Left cardiac atrium (tissue), 4 donors: ENCODE measurements around the gene CSNK1G1. TPM values are rescaled to one million over a fixed set of nuclear protein-coding genes. Genes with fewer than 3 reads are reported as not detected.
"Not testable (repeated sequence)": the region's sequence is repeated elsewhere in the genome, so short reads cannot be mapped to it uniquely, and the experiment has no call there.

Experiments
- ATAC-seq, 2 donors: fragments of 200-7000 bp; cut with Tn5 transposase; one replicate each; pipeline ENCODE4 v1.9.1; 2020; ENCODE audit warnings: mild to moderate bottlenecking in 2 of 2, moderate library complexity in 2 of 2
- DNase-seq: peaks from one replicate; pipeline ENCODE4 v3.0.0-alpha.2; 2020
- intact Hi-C, 2 donors: fragments of 100-400 bp; cut with DNase I; formaldehyde crosslinking; loops; one replicate each; pipeline versions ENCODE4 v1.14.1 to v1.15.1; 2022 to 2023
- total RNA-seq, 2 donors: library from RNA; stranded (reverse); fragmentation: NEBNext Ultra II Directional; extraction: Animal tissue kit (Norgen Biotek cat#: 25700); gene quantifications; one replicate each; pipeline ENCODE4 v1.2.1, GENCODE V29; 2021
- donor health status: DM: no; HTN: yes; CAD: no.
- donor health status: DM: no; HTN: yes; CAD: no; lungs with severe emphysema.
- donor health status: DM: yes; HTN: yes; CAD: no.
- donor health status: Dilated cardiomyopathy.

CSNK1G1 gene
- total RNA-seq, 2 donors from 2014 or later, result 8.6 to 9.7 TPM

DNA sequence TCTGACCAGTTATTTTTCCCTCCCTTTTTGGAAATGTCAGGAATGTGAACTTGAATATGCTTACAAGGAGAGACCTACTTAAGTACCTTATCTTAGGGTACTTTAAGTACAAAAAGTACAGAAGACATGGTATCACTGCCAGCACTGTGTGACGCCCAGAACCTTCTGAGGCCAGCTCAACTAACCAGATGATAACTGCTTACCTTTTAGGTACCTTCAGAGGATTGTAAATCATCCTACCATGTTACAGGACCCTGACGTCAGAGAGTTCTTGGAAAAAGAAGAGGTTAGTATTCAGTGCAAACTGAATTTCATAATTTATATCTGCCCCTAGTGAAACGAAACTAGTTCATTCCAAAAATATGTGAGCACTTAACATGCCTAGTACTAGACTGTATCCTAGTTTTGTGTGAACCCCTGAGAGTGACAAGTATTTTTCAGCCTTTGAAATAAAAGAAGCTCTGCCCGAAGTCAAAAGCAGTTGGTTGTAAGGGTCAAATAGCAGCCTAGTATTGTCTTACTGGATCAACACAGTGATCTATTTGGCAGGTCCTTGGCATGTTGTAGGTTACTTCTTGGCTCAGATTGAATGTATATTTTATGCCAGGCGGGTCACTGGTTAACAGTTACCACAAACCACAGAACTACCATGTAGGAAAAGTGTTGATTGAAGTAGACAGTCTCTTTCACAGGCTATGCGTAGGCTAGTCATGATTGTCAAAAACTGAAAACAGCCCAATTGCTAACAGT lies 228.3 kb downstream of the CSNK1G1 start:
- intact Hi-C loops, result no loop called here
- DNase-seq (no peak), ATAC-seq (no peak)

DNA sequence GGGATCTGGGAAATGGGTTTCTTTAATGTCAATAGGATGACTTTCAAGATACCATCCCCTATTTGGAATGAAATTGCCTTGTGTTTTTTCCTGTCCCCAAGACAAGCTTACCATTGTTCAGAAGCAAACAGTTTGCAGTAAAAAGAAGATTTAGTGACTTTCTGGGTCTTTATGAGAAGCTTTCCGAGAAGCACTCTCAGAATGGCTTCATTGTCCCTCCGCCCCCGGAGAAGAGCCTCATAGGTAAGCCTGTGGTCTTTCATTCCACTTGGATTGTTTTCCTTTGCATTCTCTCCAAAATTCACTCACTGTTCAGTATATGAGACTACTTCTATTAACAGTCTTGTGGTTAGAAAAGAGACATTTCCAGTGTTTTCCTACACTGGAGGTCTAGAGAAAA lies 230.0 kb downstream of the CSNK1G1 start:
- intact Hi-C loops, result no loop called here
- DNase-seq (no peak), ATAC-seq (no peak)

DNA sequence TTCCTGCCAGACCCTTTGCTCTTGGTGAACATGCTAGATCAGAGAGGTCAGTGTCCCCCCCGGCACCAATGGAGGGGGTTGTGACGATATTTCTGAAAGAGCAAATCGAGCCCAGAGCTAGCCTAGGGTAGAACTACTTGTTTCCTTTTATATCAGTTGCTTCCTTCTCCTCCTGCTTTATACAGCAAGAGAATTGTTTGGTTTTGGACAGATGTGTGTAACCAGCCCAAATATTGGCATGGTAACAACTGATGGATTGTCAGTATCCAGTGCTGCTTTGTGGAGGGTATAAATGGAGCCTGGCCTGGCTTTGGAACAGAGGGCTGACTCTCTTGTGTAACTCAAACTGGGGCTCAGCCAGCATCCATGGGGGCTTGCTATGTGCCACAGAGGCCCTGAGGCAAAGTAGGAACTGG lies 233.0 kb downstream of the CSNK1G1 start:
- DNase-seq (no peak), ATAC-seq (peak in 1 of 2 donors; percentile 56)
- intact Hi-C loops, result no loop called here

DNA sequence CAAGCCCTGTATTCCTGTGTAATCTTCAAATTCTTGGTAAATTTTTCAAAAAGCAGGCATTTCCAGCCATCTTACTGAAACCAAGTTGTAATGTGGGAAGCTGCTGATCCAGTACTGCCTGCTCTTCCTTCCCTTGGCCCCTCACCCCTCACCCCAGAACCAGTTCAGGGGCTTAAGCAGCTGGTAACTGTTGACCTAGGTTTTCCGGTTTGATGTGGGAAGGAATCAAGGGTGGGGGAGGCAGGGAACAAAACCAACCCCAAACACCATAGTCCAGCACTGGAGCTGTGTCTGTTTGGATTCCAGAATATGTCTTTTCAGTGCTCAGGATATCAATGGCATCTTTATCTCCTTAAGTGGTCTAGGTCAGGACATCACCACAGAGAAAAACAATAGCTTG lies 233.5 kb downstream of the CSNK1G1 start:
- intact Hi-C loops, result no loop called here
- no peak for ATAC-seq
- DNase-seq, result no peak

DNA sequence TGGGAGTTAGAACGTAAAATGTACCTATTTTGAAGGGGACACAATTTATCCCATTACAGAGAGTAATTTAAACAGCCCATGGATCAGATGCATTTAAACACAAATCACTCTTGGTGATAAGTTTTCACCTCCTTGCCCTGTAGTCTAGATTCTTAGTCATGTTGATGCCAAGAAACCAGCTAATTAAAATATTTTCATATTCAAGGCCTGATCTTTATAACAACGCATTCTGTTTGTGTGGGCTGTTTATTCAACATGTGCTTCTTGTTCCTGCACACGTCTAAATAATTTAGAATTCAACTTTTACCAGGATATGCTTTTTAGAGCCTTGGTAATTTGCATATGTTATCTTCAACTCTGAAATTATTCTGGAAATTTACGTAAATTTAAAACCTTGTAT lies 234.4 kb downstream of the CSNK1G1 start:
- ATAC-seq (no peak), DNase-seq (no peak)
- intact Hi-C loops, result no loop called here

DNA sequence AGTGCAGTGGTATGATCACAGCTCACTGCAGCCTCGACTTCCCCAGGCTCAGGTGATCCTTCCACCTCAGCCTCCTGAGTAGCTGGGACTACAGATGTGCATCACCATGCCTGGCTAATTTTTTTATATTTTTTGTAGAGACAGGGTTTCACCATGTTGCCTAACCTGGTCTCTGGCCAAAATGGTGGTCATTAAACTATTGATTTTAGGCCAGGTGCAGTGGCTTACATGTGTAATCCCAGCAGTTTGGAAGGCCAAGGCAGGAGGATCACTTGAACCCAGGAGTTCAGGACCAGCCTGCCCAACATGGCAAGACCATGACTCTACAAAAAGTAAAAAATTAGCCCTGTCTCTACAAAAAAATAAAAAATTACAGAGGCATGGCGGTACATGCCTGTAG lies 235.7 kb downstream of the CSNK1G1 start:
- ATAC-seq, DNase-seq, intact Hi-C loops: not testable (repeated sequence)

DNA sequence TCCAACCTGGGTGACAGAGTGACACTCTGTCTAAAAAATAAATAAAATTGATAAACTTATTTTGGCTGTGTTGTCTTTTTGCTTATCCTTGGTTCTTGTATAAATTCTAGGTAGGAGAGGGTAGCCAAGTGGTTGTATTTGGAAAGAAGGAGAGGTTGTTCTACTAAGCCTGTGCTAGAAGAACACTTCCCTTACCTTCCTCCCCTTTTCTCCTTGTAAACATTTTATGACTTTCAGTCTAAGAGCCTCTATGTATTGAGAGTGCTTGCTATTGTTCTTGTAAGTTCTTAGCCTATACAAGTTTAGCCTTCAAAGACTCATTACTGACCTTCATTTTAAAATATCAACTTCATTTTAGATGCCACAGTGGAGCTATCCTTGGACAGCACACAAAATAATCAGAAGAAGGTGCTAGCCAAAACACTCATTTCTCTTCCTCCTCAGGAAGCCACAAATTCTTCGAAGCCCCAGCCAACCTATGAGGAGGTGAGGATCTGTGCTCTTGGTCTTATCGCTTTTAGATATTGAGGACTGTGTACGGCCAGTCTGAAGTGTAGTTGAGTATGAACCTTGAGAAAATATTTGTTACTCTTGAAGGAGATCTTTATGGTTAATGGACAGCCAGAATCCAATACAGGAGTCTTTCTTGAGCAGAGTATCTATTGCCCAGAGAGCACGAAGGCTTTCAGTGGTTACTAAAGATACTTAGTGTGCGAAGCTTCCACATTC lies 238.1 kb downstream of the CSNK1G1 start:
- ATAC-seq (no peak), DNase-seq (no peak)
- intact Hi-C loops, result no loop called here

Other genes with a start within 250 kb of the CSNK1G1 start
- 10 to 100 TPM; 28.9 to 29.8 TPM for gene SNX22, start 204.4 kb downstream of the CSNK1G1 start, total RNA-seq
- 100 to 1,000 TPM; 256 to 257 TPM for gene PPIB, start 193.2 kb downstream of the CSNK1G1 start, total RNA-seq
- 1 to 10 TPM; 1.1 to 3.8 TPM for gene PCLAF, start 25.3 kb upstream of the CSNK1G1 start, total RNA-seq
- gene TRIP4, start 31.7 kb upstream of the CSNK1G1 start, total RNA-seq, result 10 to 100 TPM; 15.5 to 16.3 TPM
- gene ZNF609, start 104.4 kb upstream of the CSNK1G1 start, total RNA-seq, result 10 to 100 TPM; 17.5 to 18.1 TPM